NCI-H82 treated with DMSO at 0.1 percent for 48 hours (cell line): ENCODE results near the gene MEAK7.

ENCODE experiments used
- DNase-seq: peaks from one replicate; lab custom pipeline; 2025; ENCODE audit not compliant: unreplicated experiment; lab: John Stamatoyannopoulos, UW

MEAK7 gene

GRCh38 chr16:84467709-84468108, 36.8 kb downstream of the MEAK7 start:
- no peak for DNase-seq

- DNase-seq = no peak
Observed at GRCh38 chr16:84467256-84467655, 37.2 kb downstream of the MEAK7 start.

GRCh38 chr16:84466692-84467091, 37.8 kb downstream of the MEAK7 start:
- no peak for DNase-seq

GRCh38 chr16:84465154-84465553, 39.3 kb downstream of the MEAK7 start:
- DNase-seq = no peak

GRCh38 chr16:84464116-84464515, 40.3 kb downstream of the MEAK7 start:
- DNase-seq = no peak

- no peak for DNase-seq
Observed at GRCh38 chr16:84463221-84463620, 41.2 kb downstream of the MEAK7 start.

- DNase-seq = no peak
Observed at GRCh38 chr16:84462296-84463210, 41.9 kb downstream of the MEAK7 start.

- no peak for DNase-seq
Observed at GRCh38 chr16:84461413-84462295, 42.8 kb downstream of the MEAK7 start.

GRCh38 chr16:84461029-84461412, 43.4 kb downstream of the MEAK7 start:
- DNase-seq = no peak

- DNase-seq = no peak
Observed at GRCh38 chr16:84460406-84461028, 43.9 kb downstream of the MEAK7 start.

GRCh38 chr16:84459941-84460405, 44.5 kb downstream of the MEAK7 start:
- no peak for DNase-seq

GRCh38 chr16:84459533-84459894, 44.9 kb downstream of the MEAK7 start:
- DNase-seq = no peak

- no peak for DNase-seq
Observed at GRCh38 chr16:84458606-84459532, 45.6 kb downstream of the MEAK7 start.

GRCh38 chr16:84455031-84455430, 49.4 kb downstream of the MEAK7 start:
- DNase-seq = no peak
